Measurements from ENCODE around the gene OTX2. TPM values are rescaled to one million over a fixed set of nuclear protein-coding genes. Genes with fewer than 3 reads are reported as not detected.

Gene OTX2
- total RNA-seq, 1 donor from 2014 or later: not detected

GRCh38 chr14:56846970-56847930, 37.0 kb upstream of the OTX2 start:
- Histone ChIP-seq H3K36me3 (ENCODE audit: control insufficient read depth, insufficient read depth, low read length) (no peaks in the 10 kb centered on the region), H3K4me3 (ENCODE audit: low read depth, low read length) (no peak overlapping the region), H3K27me3 (ENCODE audit: control insufficient read depth, insufficient read depth, low read length) (no peaks in the 10 kb centered on the region)
- DNase-seq (ENCODE audit: low read depth) (no peak), FAIRE-seq (no peak)
- TF ChIP-seq CTCF (IDR thresholded peaks at IDR 0.05; ENCODE audit: insufficient read depth, low read length, severe bottlenecking): no peak

- DNase-seq (ENCODE audit: low read depth) (no peak), FAIRE-seq (no peak)
- no peak for TF ChIP-seq CTCF (IDR thresholded peaks at IDR 0.05; ENCODE audit: insufficient read depth, low read length, severe bottlenecking)
- Histone ChIP-seq H3K36me3 (ENCODE audit: control insufficient read depth, insufficient read depth, low read length) (no peaks in the 10 kb centered on the region), H3K27me3 (ENCODE audit: control insufficient read depth, insufficient read depth, low read length) (no peaks in the 10 kb centered on the region), H3K4me3 (ENCODE audit: low read depth, low read length) (no peak overlapping the region)
Measured at GRCh38 chr14:56844406-56845002, 34.2 kb upstream of the OTX2 start.

- TF ChIP-seq CTCF (IDR thresholded peaks at IDR 0.05; ENCODE audit: insufficient read depth, low read length, severe bottlenecking): no peak
- DNase-seq (ENCODE audit: low read depth) (no peak), FAIRE-seq (no peak)
- Histone ChIP-seq H3K27me3 (ENCODE audit: control insufficient read depth, insufficient read depth, low read length) (no peaks in the 10 kb centered on the region), H3K4me3 (ENCODE audit: low read depth, low read length) (no peak overlapping the region), H3K36me3 (ENCODE audit: control insufficient read depth, insufficient read depth, low read length) (no peaks in the 10 kb centered on the region)
Measured at GRCh38 chr14:56841611-56842010, 31.3 kb upstream of the OTX2 start.

- TF ChIP-seq CTCF (IDR thresholded peaks at IDR 0.05; ENCODE audit: insufficient read depth, low read length, severe bottlenecking): no peak
- Histone ChIP-seq H3K36me3 (ENCODE audit: control insufficient read depth, insufficient read depth, low read length) (no peaks in the 10 kb centered on the region), H3K27me3 (ENCODE audit: control insufficient read depth, insufficient read depth, low read length) (no peaks in the 10 kb centered on the region), H3K4me3 (ENCODE audit: low read depth, low read length) (no peak overlapping the region)
- no peak for FAIRE-seq
- no peak for DNase-seq (ENCODE audit: low read depth)
Measured at GRCh38 chr14:56840221-56840620, 29.9 kb upstream of the OTX2 start.

GRCh38 chr14:56829151-56829550, 18.9 kb upstream of the OTX2 start:
- H3K4me3 ChIP-seq (ENCODE audit: low read depth, low read length): no peak overlapping the region
- no peaks in the 10 kb centered on the region for H3K27me3 ChIP-seq (ENCODE audit: control insufficient read depth, insufficient read depth, low read length)
- DNase-seq (ENCODE audit: low read depth) (no peak), FAIRE-seq (no peak)
- no peak for TF ChIP-seq CTCF (IDR thresholded peaks at IDR 0.05; ENCODE audit: insufficient read depth, low read length, severe bottlenecking)
- no peaks in the 10 kb centered on the region for H3K36me3 ChIP-seq (ENCODE audit: control insufficient read depth, insufficient read depth, low read length)

Data from bronchial epithelial cell (primary cell).